WTC11 (cell line): ENCODE results near the gene USP49. TPM values are rescaled to one million over a fixed set of nuclear protein-coding genes. Genes with fewer than 3 reads are reported as not detected.

Source experiments
- ATAC-seq: fragments of 200-7000 bp; cut with Tn5 transposase; 2 replicates; pipeline ENCODE4 v1.10.0; 2021; ENCODE audit warnings: mild to moderate bottlenecking, moderate library complexity
- CTCF ChIA-PET: fragments of 300-600 bp; sonication (Branson Sonifier 250); formaldehyde crosslinking; loops from one replicate; lab custom pipeline; 2021; ENCODE audit warnings: antibody characterized with exemption; lab: Charles Lee
- POLR2A ChIA-PET: fragments of 350-600 bp; sonication (Branson Sonifier 250); formaldehyde crosslinking; loops from one replicate; lab custom pipeline; 2021; ENCODE audit warnings: antibody characterized with exemption; lab: Charles Lee
- DNase-seq: peaks from one replicate; pipeline ENCODE4 v3.0.0; 2021; ENCODE audit warnings: low spot score
- H3K27ac Mint-ChIP-seq: 2 replicates; pipeline ENCODE4 v1.8.0; 2021; ENCODE audit warnings: mixed read lengths
- H3K27me3 Mint-ChIP-seq: 2 replicates; pipeline ENCODE4 v1.8.0; 2021; ENCODE audit warnings: low read depth, mild to moderate bottlenecking, moderate library complexity, mixed read lengths
- H3K36me3 Mint-ChIP-seq: 2 replicates; pipeline ENCODE4 v1.8.0; 2021; ENCODE audit warnings: mixed read lengths
- H3K4me1 Mint-ChIP-seq: 2 replicates; pipeline ENCODE4 v1.8.0; 2022; ENCODE audit warnings: mixed read lengths
- H3K4me3 Mint-ChIP-seq: 2 replicates; pipeline ENCODE4 v1.8.0; 2021; ENCODE audit warnings: mild to moderate bottlenecking, moderate library complexity, mixed read lengths
- H3K9me3 Mint-ChIP-seq: 2 replicates; pipeline ENCODE4 v1.8.0; 2021; ENCODE audit warnings: mixed read lengths
- ETV6 ChIP-seq: sonication (generic); formaldehyde crosslinking; IDR thresholded peaks from 2 replicates; pipeline ENCODE4 v1.8.1; 2022; ENCODE audit warnings: mild to moderate bottlenecking, missing genetic modification reagents
- FOXJ3 ChIP-seq: sonication (generic); formaldehyde crosslinking; IDR thresholded peaks from 2 replicates; pipeline ENCODE4 v1.9.0; 2021; ENCODE audit warnings: missing genetic modification reagents, mild to moderate bottlenecking, borderline replicate concordance
- GABPB1 ChIP-seq: sonication (generic); formaldehyde crosslinking; IDR thresholded peaks from 2 replicates; pipeline ENCODE4 v1.8.1; 2023; ENCODE audit warnings: mild to moderate bottlenecking, missing genetic modification reagents
- GRHL2 ChIP-seq: fragments of 250-450 bp; sonication (Bioruptor Pico); IDR thresholded peaks from 2 replicates; pipeline ENCODE4 v1.8.0; 2022; ENCODE audit warnings: mild to moderate bottlenecking, moderate library complexity; ENCODE audit not compliant: insufficient replicate concordance, severe bottlenecking
- NFATC4 ChIP-seq: fragments of 250-450 bp; sonication (Bioruptor Pico); IDR thresholded peaks from 2 replicates; pipeline ENCODE4 v1.9.0; 2021; ENCODE audit warnings: mild to moderate bottlenecking
- NFE2L1 ChIP-seq: sonication (generic); formaldehyde crosslinking; IDR thresholded peaks from 2 replicates; pipeline ENCODE4 v1.8.1; 2023; ENCODE audit warnings: missing genetic modification reagents
- PRRX2 ChIP-seq: fragments of 250-450 bp; sonication (Bioruptor Pico); IDR thresholded peaks from 2 replicates; pipeline ENCODE4 v1.8.0; 2021; ENCODE audit warnings: mild to moderate bottlenecking
- RORB ChIP-seq: fragments of 250-450 bp; sonication (Bioruptor Pico); IDR thresholded peaks from 2 replicates; pipeline ENCODE4 v1.9.0; 2021; ENCODE audit warnings: mild to moderate bottlenecking
- SMAD4 ChIP-seq: sonication (generic); formaldehyde crosslinking; IDR thresholded peaks from 2 replicates; pipeline ENCODE4 v1.8.0; 2022; ENCODE audit warnings: mild to moderate bottlenecking, missing genetic modification reagents
- TCF7 ChIP-seq: sonication (generic); formaldehyde crosslinking; IDR thresholded peaks from 2 replicates; pipeline ENCODE4 v1.8.0; 2022; ENCODE audit warnings: mild to moderate bottlenecking, low read depth, missing genetic modification reagents, moderate library complexity
- TP53 ChIP-seq: sonication (generic); formaldehyde crosslinking; IDR thresholded peaks from 2 replicates; pipeline ENCODE4 v1.8.1; 2023; ENCODE audit warnings: mild to moderate bottlenecking, missing genetic modification reagents
- ZMAT4 ChIP-seq: fragments of 250-450 bp; sonication (Bioruptor Pico); IDR thresholded peaks from 2 replicates; pipeline ENCODE4 v1.9.0; 2021; ENCODE audit warnings: mild to moderate bottlenecking
- ZNF416 ChIP-seq: fragments of 250-450 bp; sonication (Bioruptor Pico); IDR thresholded peaks from 2 replicates; pipeline ENCODE4 v1.9.0; 2021; ENCODE audit warnings: mild to moderate bottlenecking, inconsistent platforms
- ZNF512 ChIP-seq: sonication (generic); formaldehyde crosslinking; IDR thresholded peaks from 2 replicates; pipeline ENCODE4 v1.8.1; 2022; ENCODE audit warnings: missing genetic modification reagents, borderline replicate concordance
- total RNA-seq: library from RNA; stranded (reverse); gene quantifications from 3 replicates; pipeline ENCODE4 v1.2.3, GENCODE V29; 2021
- TF ChIP-seq, protein P1 (sequence below): sonication (generic); formaldehyde crosslinking; IDR thresholded peaks from 2 replicates; pipeline ENCODE4 v1.8.0; 2023; ENCODE audit warnings: mild to moderate bottlenecking, missing genetic modification reagents
- TF ChIP-seq, protein P2 (sequence below): sonication (generic); formaldehyde crosslinking; IDR thresholded peaks from 2 replicates; pipeline ENCODE4 v1.8.0; 2022; ENCODE audit warnings: mild to moderate bottlenecking, missing genetic modification reagents
- TF ChIP-seq, protein P3 (sequence below): fragments of 200-600 bp; IDR thresholded peaks from 2 replicates; pipeline ENCODE4 v1.8.0; 2022; ENCODE audit warnings: antibody characterized with exemption
- TF ChIP-seq, protein P4 (sequence below): sonication (generic); formaldehyde crosslinking; IDR thresholded peaks from 2 replicates; pipeline ENCODE4 v1.8.0; 2022; ENCODE audit warnings: missing genetic modification reagents

USP49 gene
- total RNA-seq, 1 experiment from 2014 or later: 18.4 TPM

- TF ChIP-seq FOXJ3 (no peak), NFATC4 (no peak), GABPB1 (CRISPR knock-in tag) (no peak)
- TF ChIP-seq, protein P1, sequence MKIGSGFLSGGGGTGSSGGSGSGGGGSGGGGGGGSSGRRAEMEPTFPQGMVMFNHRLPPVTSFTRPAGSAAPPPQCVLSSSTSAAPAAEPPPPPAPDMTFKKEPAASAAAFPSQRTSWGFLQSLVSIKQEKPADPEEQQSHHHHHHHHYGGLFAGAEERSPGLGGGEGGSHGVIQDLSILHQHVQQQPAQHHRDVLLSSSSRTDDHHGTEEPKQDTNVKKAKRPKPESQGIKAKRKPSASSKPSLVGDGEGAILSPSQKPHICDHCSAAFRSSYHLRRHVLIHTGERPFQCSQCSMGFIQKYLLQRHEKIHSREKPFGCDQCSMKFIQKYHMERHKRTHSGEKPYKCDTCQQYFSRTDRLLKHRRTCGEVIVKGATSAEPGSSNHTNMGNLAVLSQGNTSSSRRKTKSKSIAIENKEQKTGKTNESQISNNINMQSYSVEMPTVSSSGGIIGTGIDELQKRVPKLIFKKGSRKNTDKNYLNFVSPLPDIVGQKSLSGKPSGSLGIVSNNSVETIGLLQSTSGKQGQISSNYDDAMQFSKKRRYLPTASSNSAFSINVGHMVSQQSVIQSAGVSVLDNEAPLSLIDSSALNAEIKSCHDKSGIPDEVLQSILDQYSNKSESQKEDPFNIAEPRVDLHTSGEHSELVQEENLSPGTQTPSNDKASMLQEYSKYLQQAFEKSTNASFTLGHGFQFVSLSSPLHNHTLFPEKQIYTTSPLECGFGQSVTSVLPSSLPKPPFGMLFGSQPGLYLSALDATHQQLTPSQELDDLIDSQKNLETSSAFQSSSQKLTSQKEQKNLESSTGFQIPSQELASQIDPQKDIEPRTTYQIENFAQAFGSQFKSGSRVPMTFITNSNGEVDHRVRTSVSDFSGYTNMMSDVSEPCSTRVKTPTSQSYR (CRISPR knock-in tag): no peak
These were observed 18.0 kb downstream of the USP49 start (continued) for GRCh38 chr6:41877051-41877680.

GRCh38 chr6:41874741-41875140 is 20.4 kb downstream of the USP49 start:
- CTCF ChIA-PET: interaction anchor here (1.0 kb wide), 1 partner anchor 46 kb away, joined by 3 read pairs; the partner anchor contains the start of gene MED20
- DNase-seq: no peak
- no peak for ATAC-seq
- no peak overlapping the region for H3K27ac Mint-ChIP-seq
- H3K4me1 Mint-ChIP-seq: 0 out of 2 replicates have a peak, but pooled peaks cover 11% of the 10 kb centered on the region
- no peak for TF ChIP-seq ETV6 (CRISPR knock-in tag)
- no peak for TF ChIP-seq NFE2L1 (CRISPR knock-in tag)
- TF ChIP-seq GRHL2 (CRISPR knock-in tag): no peak
- TF ChIP-seq TCF7 (CRISPR knock-in tag): no peak
- TF ChIP-seq RORB (CRISPR knock-in tag): no peak
- TF ChIP-seq TP53: no peak
- H3K4me3 Mint-ChIP-seq: no peak overlapping the region
- H3K27me3 Mint-ChIP-seq: no peaks in the 10 kb centered on the region
- no peaks in the 10 kb centered on the region for H3K9me3 Mint-ChIP-seq
- no peaks in the 10 kb centered on the region; the same call in 1 of the 2 replicates for H3K36me3 Mint-ChIP-seq
- POLR2A ChIA-PET: interaction anchor here (0.6 kb wide), 1 partner anchor 47 kb away, joined by 3 read pairs; no protein-coding TSS in a partner anchor

- Mint-ChIP-seq H3K27me3 (no peaks in the 10 kb centered on the region), H3K27ac (no peak overlapping the region), H3K4me1 (0 out of 2 replicates have a peak, but pooled peaks cover 6% of the 10 kb centered on the region), H3K9me3 (no peaks in the 10 kb centered on the region), H3K36me3 (peaks cover 3% of the 10 kb centered on the region; the same call in 1 of the 2 replicates), H3K4me3 (no peak overlapping the region)
- ATAC-seq (no peak), DNase-seq (no peak)
- POLR2A ChIA-PET: interaction anchor here (0.7 kb wide), 1 partner anchor 131 kb away, joined by 3 read pairs; no protein-coding TSS in a partner anchor
- CTCF ChIA-PET: interaction anchor here (1.5 kb wide), 1 partner anchor 49 kb away, joined by 4 read pairs; the partner anchor contains the start of genes BYSL and MED20
- TF ChIP-seq PRRX2 (CRISPR knock-in tag) (no peak), SMAD4 (no peak), ZNF416 (CRISPR knock-in tag) (no peak), ZNF512 (CRISPR knock-in tag) (no peak), ZMAT4 (CRISPR knock-in tag) (no peak)
- TF ChIP-seq, protein P2, sequence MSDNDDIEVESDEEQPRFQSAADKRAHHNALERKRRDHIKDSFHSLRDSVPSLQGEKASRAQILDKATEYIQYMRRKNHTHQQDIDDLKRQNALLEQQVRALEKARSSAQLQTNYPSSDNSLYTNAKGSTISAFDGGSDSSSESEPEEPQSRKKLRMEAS (CRISPR knock-in tag): no peak
- TF ChIP-seq, protein P1 (CRISPR knock-in tag): no peak
- TF ChIP-seq, protein P3, sequence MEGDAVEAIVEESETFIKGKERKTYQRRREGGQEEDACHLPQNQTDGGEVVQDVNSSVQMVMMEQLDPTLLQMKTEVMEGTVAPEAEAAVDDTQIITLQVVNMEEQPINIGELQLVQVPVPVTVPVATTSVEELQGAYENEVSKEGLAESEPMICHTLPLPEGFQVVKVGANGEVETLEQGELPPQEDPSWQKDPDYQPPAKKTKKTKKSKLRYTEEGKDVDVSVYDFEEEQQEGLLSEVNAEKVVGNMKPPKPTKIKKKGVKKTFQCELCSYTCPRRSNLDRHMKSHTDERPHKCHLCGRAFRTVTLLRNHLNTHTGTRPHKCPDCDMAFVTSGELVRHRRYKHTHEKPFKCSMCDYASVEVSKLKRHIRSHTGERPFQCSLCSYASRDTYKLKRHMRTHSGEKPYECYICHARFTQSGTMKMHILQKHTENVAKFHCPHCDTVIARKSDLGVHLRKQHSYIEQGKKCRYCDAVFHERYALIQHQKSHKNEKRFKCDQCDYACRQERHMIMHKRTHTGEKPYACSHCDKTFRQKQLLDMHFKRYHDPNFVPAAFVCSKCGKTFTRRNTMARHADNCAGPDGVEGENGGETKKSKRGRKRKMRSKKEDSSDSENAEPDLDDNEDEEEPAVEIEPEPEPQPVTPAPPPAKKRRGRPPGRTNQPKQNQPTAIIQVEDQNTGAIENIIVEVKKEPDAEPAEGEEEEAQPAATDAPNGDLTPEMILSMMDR: no peak
- TF ChIP-seq, protein P4, sequence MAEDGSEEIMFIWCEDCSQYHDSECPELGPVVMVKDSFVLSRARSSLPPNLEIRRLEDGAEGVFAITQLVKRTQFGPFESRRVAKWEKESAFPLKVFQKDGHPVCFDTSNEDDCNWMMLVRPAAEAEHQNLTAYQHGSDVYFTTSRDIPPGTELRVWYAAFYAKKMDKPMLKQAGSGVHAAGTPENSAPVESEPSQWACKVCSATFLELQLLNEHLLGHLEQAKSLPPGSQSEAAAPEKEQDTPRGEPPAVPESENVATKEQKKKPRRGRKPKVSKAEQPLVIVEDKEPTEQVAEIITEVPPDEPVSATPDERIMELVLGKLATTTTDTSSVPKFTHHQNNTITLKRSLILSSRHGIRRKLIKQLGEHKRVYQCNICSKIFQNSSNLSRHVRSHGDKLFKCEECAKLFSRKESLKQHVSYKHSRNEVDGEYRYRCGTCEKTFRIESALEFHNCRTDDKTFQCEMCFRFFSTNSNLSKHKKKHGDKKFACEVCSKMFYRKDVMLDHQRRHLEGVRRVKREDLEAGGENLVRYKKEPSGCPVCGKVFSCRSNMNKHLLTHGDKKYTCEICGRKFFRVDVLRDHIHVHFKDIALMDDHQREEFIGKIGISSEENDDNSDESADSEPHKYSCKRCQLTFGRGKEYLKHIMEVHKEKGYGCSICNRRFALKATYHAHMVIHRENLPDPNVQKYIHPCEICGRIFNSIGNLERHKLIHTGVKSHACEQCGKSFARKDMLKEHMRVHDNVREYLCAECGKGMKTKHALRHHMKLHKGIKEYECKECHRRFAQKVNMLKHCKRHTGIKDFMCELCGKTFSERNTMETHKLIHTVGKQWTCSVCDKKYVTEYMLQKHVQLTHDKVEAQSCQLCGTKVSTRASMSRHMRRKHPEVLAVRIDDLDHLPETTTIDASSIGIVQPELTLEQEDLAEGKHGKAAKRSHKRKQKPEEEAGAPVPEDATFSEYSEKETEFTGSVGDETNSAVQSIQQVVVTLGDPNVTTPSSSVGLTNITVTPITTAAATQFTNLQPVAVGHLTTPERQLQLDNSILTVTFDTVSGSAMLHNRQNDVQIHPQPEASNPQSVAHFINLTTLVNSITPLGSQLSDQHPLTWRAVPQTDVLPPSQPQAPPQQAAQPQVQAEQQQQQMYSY (CRISPR knock-in tag): no peak
These were observed 23.0 kb downstream of the USP49 start for GRCh38 chr6:41872147-41872546.
